Measurements from ENCODE around the gene NFXL1.

- TF ChIP-seq POLR2A (IDR thresholded peaks at IDR 0.05) (no peak), EP300 (IDR thresholded peaks at IDR 0.05) (no peak)
Observed at GRCh38 chr4:47838445-47838844, 75.9 kb downstream of the NFXL1 start.
